Measurements from ENCODE around the gene OSBPL10. TPM values are rescaled to one million over a fixed set of nuclear protein-coding genes. Genes with fewer than 3 reads are reported as not detected.

OSBPL10 gene
- total RNA-seq, 2 experiments from 2014 or later: 0.26 to 2.3 TPM

- CTCF ChIA-PET: no interaction called here
- ATAC-seq: no peak
- Mint-ChIP-seq H3K36me3 (peaks cover 3% of the 10 kb centered on the region), H3K4me3 (no peak overlapping the region), H3K9me3 (ENCODE audit: low read depth) (peaks cover under 1% of the 10 kb centered on the region), H3K27ac (no peak overlapping the region), H3K27me3 (peaks cover 12% of the 10 kb centered on the region), H3K4me1 (peaks cover 4% of the 10 kb centered on the region)
- no peak for DNase-seq
These were observed 20.9 kb downstream of the OSBPL10 start for GRCh38 chr3:31959951-31960792.

DNA sequence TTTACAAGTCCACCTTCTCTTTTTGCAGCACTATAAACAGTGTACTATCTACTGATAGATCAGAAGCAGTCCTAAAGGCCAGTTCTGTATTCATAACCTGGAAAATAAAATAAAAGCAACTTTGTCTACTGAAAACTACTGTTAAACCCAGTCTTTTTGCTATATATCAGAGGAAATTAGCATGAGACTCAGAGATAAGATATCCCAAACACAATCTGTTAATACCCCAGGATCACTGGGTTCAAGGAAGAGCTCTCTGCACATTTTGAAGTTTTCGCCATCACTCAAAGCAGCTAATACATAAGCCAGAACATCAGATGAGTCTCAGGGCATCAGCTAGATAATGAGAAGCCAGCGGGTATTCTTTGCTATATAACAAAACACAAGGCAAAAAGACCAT lies 21.8 kb downstream of the OSBPL10 start:
- ATAC-seq: no peak
- H3K27me3 Mint-ChIP-seq: peaks cover 12% of the 10 kb centered on the region
- no peak overlapping the region for H3K4me3 Mint-ChIP-seq
- H3K36me3 Mint-ChIP-seq: peaks cover 3% of the 10 kb centered on the region
- H3K27ac Mint-ChIP-seq: no peak overlapping the region
- DNase-seq: no peak
- CTCF ChIA-PET: no interaction called here
- H3K9me3 Mint-ChIP-seq (ENCODE audit: low read depth): peaks cover 3% of the 10 kb centered on the region
- H3K4me1 Mint-ChIP-seq: peaks cover 4% of the 10 kb centered on the region

- peaks cover 8% of the 10 kb centered on the region for H3K27me3 Mint-ChIP-seq
- DNase-seq (no peak), ATAC-seq (no peak)
- CTCF ChIA-PET: no interaction called here
- H3K36me3 Mint-ChIP-seq: peaks cover 3% of the 10 kb centered on the region
- H3K4me1 Mint-ChIP-seq: peaks cover 4% of the 10 kb centered on the region
- H3K4me3 Mint-ChIP-seq: no peak overlapping the region
- H3K9me3 Mint-ChIP-seq (ENCODE audit: low read depth): peaks cover 3% of the 10 kb centered on the region
- no peak overlapping the region for H3K27ac Mint-ChIP-seq
These were observed 22.3 kb downstream of the OSBPL10 start for GRCh38 chr3:31958701-31959152.

DNA sequence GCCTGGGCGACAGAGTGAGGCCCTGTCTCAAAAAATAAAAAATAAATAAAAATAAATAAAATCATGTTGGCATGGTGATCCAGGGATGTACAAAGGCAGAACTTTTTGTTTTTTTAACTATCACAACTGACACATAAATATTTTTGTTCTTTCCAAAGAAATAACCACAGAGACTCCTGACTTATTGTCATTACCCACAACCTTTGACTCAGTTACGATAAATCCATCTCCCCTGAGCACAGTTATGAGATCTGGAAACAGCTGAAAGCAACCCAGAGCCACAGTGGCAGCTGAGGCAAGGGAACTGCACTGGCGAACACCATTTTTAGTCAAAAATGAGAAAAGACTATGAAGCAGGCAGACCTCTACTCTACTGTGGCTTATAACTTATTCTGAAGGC lies 24.0 kb downstream of the OSBPL10 start:
- no peak for ATAC-seq
- Mint-ChIP-seq H3K4me3 (no peak overlapping the region), H3K9me3 (ENCODE audit: low read depth) (peaks cover 3% of the 10 kb centered on the region), H3K36me3 (peaks cover 3% of the 10 kb centered on the region), H3K4me1 (no peaks in the 10 kb centered on the region), H3K27ac (no peak overlapping the region), H3K27me3 (peaks cover 8% of the 10 kb centered on the region)
- CTCF ChIA-PET: no interaction called here
- DNase-seq: no peak

GRCh38 chr3:31955581-31955980 lies 25.5 kb downstream of the OSBPL10 start:
- H3K36me3 Mint-ChIP-seq: peaks cover 3% of the 10 kb centered on the region
- CTCF ChIA-PET: no interaction called here
- peaks cover 11% of the 10 kb centered on the region for H3K27me3 Mint-ChIP-seq
- ATAC-seq: no peak
- H3K27ac Mint-ChIP-seq: no peak overlapping the region
- no peak overlapping the region for H3K4me3 Mint-ChIP-seq
- no peaks in the 10 kb centered on the region for H3K4me1 Mint-ChIP-seq
- DNase-seq: no peak
- H3K9me3 Mint-ChIP-seq (ENCODE audit: low read depth): peaks cover 3% of the 10 kb centered on the region

GRCh38 chr3:31953636-31954035 lies 27.4 kb downstream of the OSBPL10 start:
- Mint-ChIP-seq H3K27ac (no peak overlapping the region), H3K4me1 (no peaks in the 10 kb centered on the region), H3K9me3 (ENCODE audit: low read depth) (peaks cover 3% of the 10 kb centered on the region), H3K27me3 (peaks cover 16% of the 10 kb centered on the region), H3K4me3 (no peak overlapping the region), H3K36me3 (peaks cover 3% of the 10 kb centered on the region)
- ATAC-seq: no peak
- CTCF ChIA-PET: interaction anchor here (0.5 kb wide), 1 partner anchor 9 kb away, joined by 3 read pairs; no protein-coding TSS in a partner anchor
- DNase-seq: no peak

DNA sequence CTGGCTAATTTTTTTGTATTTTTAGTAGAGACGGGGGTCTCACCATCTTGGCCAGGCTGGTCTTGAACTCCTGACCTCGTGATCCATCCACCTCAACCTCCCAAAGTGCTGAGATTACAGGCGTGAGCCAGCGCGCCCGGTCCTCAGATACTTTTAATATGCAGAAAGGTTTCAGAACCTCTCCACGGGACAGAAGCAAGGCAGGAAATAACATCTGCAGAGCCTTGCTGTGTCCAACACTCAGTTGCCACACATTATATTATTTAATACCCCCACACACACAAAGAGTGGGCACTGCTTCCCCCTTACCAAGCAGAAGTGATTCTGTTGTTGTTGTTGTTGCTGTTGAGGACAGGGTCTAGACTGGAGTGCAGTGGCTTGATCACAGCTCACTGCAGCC lies 28.0 kb downstream of the OSBPL10 start:
- ATAC-seq (no peak), DNase-seq (no peak)
- no peak overlapping the region for H3K4me3 Mint-ChIP-seq
- H3K27ac Mint-ChIP-seq: no peak overlapping the region
- CTCF ChIA-PET: interaction anchor here (0.5 kb wide), 1 partner anchor 8 kb away, joined by 3 read pairs; no protein-coding TSS in a partner anchor
- H3K9me3 Mint-ChIP-seq (ENCODE audit: low read depth): peaks cover 3% of the 10 kb centered on the region
- peaks cover 16% of the 10 kb centered on the region for H3K27me3 Mint-ChIP-seq
- H3K4me1 Mint-ChIP-seq: no peaks in the 10 kb centered on the region
- peaks cover 3% of the 10 kb centered on the region for H3K36me3 Mint-ChIP-seq

DNA sequence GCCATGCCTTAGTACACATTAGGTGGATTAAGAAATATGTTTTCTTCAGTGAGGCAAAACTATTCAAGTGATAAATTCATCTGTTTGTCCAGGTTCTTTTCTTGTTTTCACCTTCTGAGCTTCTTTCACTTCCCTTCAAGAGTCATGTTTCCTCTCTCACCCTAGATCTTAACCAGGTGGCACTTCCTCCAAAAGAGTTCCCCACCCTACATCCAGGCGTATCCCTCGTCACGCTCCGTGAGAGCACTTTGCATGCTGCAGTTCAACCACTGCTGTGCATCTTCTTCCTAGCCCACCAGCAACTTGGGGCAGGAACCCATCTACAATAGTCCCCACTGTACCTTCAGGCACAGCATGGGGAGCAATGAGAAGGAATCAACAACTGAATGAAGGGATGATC lies 28.9 kb downstream of the OSBPL10 start:
- ATAC-seq (no peak), DNase-seq (no peak)
- Mint-ChIP-seq H3K36me3 (peaks cover 3% of the 10 kb centered on the region), H3K27ac (no peak overlapping the region), H3K4me1 (no peaks in the 10 kb centered on the region), H3K9me3 (ENCODE audit: low read depth) (peaks cover 3% of the 10 kb centered on the region), H3K4me3 (no peak overlapping the region), H3K27me3 (peaks cover 16% of the 10 kb centered on the region)
- CTCF ChIA-PET: no interaction called here

- no peaks in the 10 kb centered on the region for H3K36me3 Mint-ChIP-seq
- CTCF ChIA-PET: no interaction called here
- no peak for DNase-seq
- H3K4me1 Mint-ChIP-seq: no peaks in the 10 kb centered on the region
- H3K27me3 Mint-ChIP-seq: peaks cover 14% of the 10 kb centered on the region
- H3K4me3 Mint-ChIP-seq: no peak overlapping the region
- no peak for ATAC-seq
- H3K9me3 Mint-ChIP-seq (ENCODE audit: low read depth): no peaks in the 10 kb centered on the region
- H3K27ac Mint-ChIP-seq: no peak overlapping the region
These were observed 32.8 kb downstream of the OSBPL10 start for GRCh38 chr3:31948280-31948679.

GRCh38 chr3:31947671-31948091 lies 33.4 kb downstream of the OSBPL10 start:
- H3K4me3 Mint-ChIP-seq: no peak overlapping the region
- H3K27ac Mint-ChIP-seq: no peak overlapping the region

GRCh38 chr3:31947162-31947561 lies 33.9 kb downstream of the OSBPL10 start:
- Mint-ChIP-seq H3K4me1 (no peaks in the 10 kb centered on the region), H3K27ac (no peak overlapping the region), H3K4me3 (no peak overlapping the region), H3K27me3 (peaks cover 12% of the 10 kb centered on the region), H3K36me3 (no peaks in the 10 kb centered on the region), H3K9me3 (ENCODE audit: low read depth) (peaks cover 4% of the 10 kb centered on the region)
- CTCF ChIA-PET: no interaction called here
- no peak for DNase-seq
- ATAC-seq: no peak

More at GRCh38 chr3:31947671-31948091, 33.4 kb downstream of the OSBPL10 start:
- Mint-ChIP-seq H3K9me3 (ENCODE audit: low read depth) (peaks cover 4% of the 10 kb centered on the region), H3K4me1 (no peaks in the 10 kb centered on the region), H3K36me3 (no peaks in the 10 kb centered on the region), H3K27me3 (peaks cover 14% of the 10 kb centered on the region)
- CTCF ChIA-PET: no interaction called here
- no peak for DNase-seq
- no peak for ATAC-seq

DNA sequence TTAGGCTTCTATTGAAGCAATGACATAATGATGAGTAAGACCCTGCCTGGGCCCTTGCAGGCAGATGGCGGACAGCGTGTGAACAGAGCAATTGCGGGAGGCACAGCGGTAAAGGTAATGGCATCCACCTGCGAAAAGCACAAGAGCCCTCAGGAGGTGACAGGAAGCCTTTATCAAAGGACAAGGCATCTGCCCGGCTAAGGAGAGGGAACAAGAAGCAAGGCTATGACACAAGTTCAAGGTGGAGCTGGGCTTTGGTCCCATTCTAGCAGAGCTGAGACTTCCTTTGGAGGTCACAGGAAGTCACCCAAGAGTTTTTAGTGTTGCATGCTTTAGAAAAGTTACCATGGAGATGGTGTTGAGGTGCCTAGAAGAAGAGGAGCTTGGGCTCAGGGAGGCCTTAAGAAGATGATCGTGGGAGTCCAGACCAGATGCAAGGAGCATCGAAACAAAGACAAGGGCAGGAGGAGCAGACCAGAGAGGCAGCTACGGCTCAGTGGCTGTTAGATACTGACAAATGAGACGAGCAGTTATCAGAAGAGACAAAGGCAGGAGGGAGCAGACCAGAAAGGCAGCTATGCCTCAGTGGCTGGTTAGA lies 34.5 kb downstream of the OSBPL10 start:
- Mint-ChIP-seq H3K4me1 (no peaks in the 10 kb centered on the region), H3K27me3 (peaks cover 11% of the 10 kb centered on the region), H3K27ac (no peak overlapping the region), H3K36me3 (no peaks in the 10 kb centered on the region), H3K4me3 (no peak overlapping the region), H3K9me3 (ENCODE audit: low read depth) (peaks cover 4% of the 10 kb centered on the region)
- no peak for ATAC-seq
- CTCF ChIA-PET: no interaction called here
- DNase-seq: no peak

DNA sequence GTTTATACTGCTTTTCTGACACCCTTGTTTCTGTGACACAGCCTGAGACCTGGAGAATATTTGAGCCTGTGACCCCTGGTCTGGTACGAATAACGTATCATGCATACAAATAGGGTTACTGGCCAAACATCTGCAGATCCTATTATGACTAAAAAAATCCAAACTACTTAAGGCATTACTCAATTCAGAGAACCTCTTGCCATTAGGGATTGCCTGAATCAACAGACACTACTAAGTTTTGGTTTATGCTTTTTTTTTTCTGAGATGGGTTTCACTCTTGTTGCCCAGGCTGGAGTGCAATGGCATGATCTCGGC lies 35.4 kb downstream of the OSBPL10 start:
- Mint-ChIP-seq H3K27ac (no peak overlapping the region), H3K4me1 (no peaks in the 10 kb centered on the region), H3K27me3 (peaks cover 8% of the 10 kb centered on the region), H3K36me3 (no peaks in the 10 kb centered on the region), H3K4me3 (no peak overlapping the region), H3K9me3 (ENCODE audit: low read depth) (peaks cover 4% of the 10 kb centered on the region)
- no peak for ATAC-seq
- DNase-seq: no peak
- CTCF ChIA-PET: no interaction called here

- CTCF ChIA-PET: no interaction called here
- DNase-seq: no peak
These were observed 38.0 kb downstream of the OSBPL10 start for GRCh38 chr3:31943041-31943440.

More at GRCh38 chr3:31943041-31943440, 38.0 kb downstream of the OSBPL10 start:
- no peaks in the 10 kb centered on the region for H3K36me3 Mint-ChIP-seq
- no peak overlapping the region for H3K4me3 Mint-ChIP-seq
- peaks cover 4% of the 10 kb centered on the region for H3K9me3 Mint-ChIP-seq (ENCODE audit: low read depth)
- no peak overlapping the region for H3K27ac Mint-ChIP-seq
- ATAC-seq: no peak
- no peaks in the 10 kb centered on the region for H3K27me3 Mint-ChIP-seq
- H3K4me1 Mint-ChIP-seq: no peaks in the 10 kb centered on the region
